ENCODE results near the gene THUMPD2.

The THUMPD2 gene

GRCh38 chr2:39780825-39781600 is 2.0 kb upstream of the THUMPD2 start:
- ChIA-PET CTCF (no interaction called here), POLR2A (no interaction called here)
- peak in 2 of 3 donors; percentile 70 to 75 for DNase-seq
- no peaks in the 10 kb centered on the region for H3K27me3 ChIP-seq (replicated peaks in 2 of 5; ENCODE audit: control insufficient read depth in 4 of 5, insufficient read depth in 5 of 5, low read length in 4 of 5)
- H3K4me3 ChIP-seq (ENCODE audit: control insufficient read depth in 1 of 7, extremely low read depth in 1 of 7, insufficient read depth in 4 of 7, low read depth in 2 of 7, low read length in 6 of 7) = peak overlapping the region in 5 of 7 experiments; percentile 33 to 75 (median 49)
- H3K4me1 ChIP-seq (ENCODE audit: control extremely low read depth in 1 of 4, control insufficient read depth in 4 of 4, insufficient read depth in 4 of 4, low read length in 3 of 4) = peaks cover 12 to 40% (median 26%) of the 10 kb centered on the region in 4 experiments
- 25% methylated on average over 11 of the region's 14 CpGs for WGBS (ENCODE audit: insufficient coverage)
- peaks cover 0 to 6% (median 2%) of the 10 kb centered on the region in 4 experiments for H3K36me3 ChIP-seq (ENCODE audit: control insufficient read depth in 4 of 4, insufficient read depth in 4 of 4, low read length in 3 of 4)
- H3K27ac ChIP-seq (ENCODE audit: insufficient read depth in 1 of 2, low read depth in 1 of 2, low read length in 2 of 2, poor library complexity in 1 of 2, severe bottlenecking in 2 of 2) = no peak overlapping the region
- H3K9me3 ChIP-seq (ENCODE audit: control extremely low read depth in 1 of 5, control insufficient read depth in 4 of 5, insufficient read depth in 2 of 5, low read depth in 1 of 5, low read length in 4 of 5) = no peaks in the 10 kb centered on the region

- no peak for DNase-seq
- no peak overlapping the region for H3K27ac ChIP-seq (ENCODE audit: insufficient read depth in 1 of 2, low read depth in 1 of 2, low read length in 2 of 2, poor library complexity in 1 of 2, severe bottlenecking in 2 of 2)
- no peaks in the 10 kb centered on the region for H3K27me3 ChIP-seq (replicated peaks in 2 of 5; ENCODE audit: control insufficient read depth in 4 of 5, insufficient read depth in 5 of 5, low read length in 4 of 5)
- peaks cover 12 to 42% (median 24%) of the 10 kb centered on the region in 4 experiments for H3K4me1 ChIP-seq (ENCODE audit: control extremely low read depth in 1 of 4, control insufficient read depth in 4 of 4, insufficient read depth in 4 of 4, low read length in 3 of 4)
- H3K9me3 ChIP-seq (ENCODE audit: control extremely low read depth in 1 of 5, control insufficient read depth in 4 of 5, insufficient read depth in 2 of 5, low read depth in 1 of 5, low read length in 4 of 5) = no peaks in the 10 kb centered on the region
- H3K4me3 ChIP-seq (ENCODE audit: control insufficient read depth in 1 of 7, extremely low read depth in 1 of 7, insufficient read depth in 4 of 7, low read depth in 2 of 7, low read length in 6 of 7) = peak overlapping the region in 3 of 7 experiments; percentile 79 to 93 (median 86)
- peaks cover 0 to 6% (median 2%) of the 10 kb centered on the region in 4 experiments for H3K36me3 ChIP-seq (ENCODE audit: control insufficient read depth in 4 of 4, insufficient read depth in 4 of 4, low read length in 3 of 4)
- 93% methylated on average over 6 of the region's 6 CpGs for WGBS (ENCODE audit: insufficient coverage)
- POLR2A ChIA-PET = no interaction called here
- CTCF ChIA-PET = interaction anchor here (1.4 kb wide), 1 partner anchor 77 kb away, joined by 4 read pairs; no protein-coding TSS in a partner anchor
Measured at GRCh38 chr2:39779927-39780326, 869 bp upstream of the THUMPD2 start.

- DNase-seq = peak in 1 of 3 donors; percentile 42
- 14% methylated on average over 6 of the region's 9 CpGs for WGBS (ENCODE audit: insufficient coverage)
- POLR2A ChIA-PET = no interaction called here
- no peaks in the 10 kb centered on the region for H3K27me3 ChIP-seq (replicated peaks in 2 of 5; ENCODE audit: control insufficient read depth in 4 of 5, insufficient read depth in 5 of 5, low read length in 4 of 5)
- peaks cover 0 to 6% (median 2%) of the 10 kb centered on the region in 4 experiments for H3K36me3 ChIP-seq (ENCODE audit: control insufficient read depth in 4 of 4, insufficient read depth in 4 of 4, low read length in 3 of 4)
- peak overlapping the region in 1 of 2 experiments; percentile 89 for H3K27ac ChIP-seq (ENCODE audit: insufficient read depth in 1 of 2, low read depth in 1 of 2, low read length in 2 of 2, poor library complexity in 1 of 2, severe bottlenecking in 2 of 2)
- H3K4me1 ChIP-seq (ENCODE audit: control extremely low read depth in 1 of 4, control insufficient read depth in 4 of 4, insufficient read depth in 4 of 4, low read length in 3 of 4) = peaks cover 12 to 44% (median 24%) of the 10 kb centered on the region in 4 experiments
- CTCF ChIA-PET = interaction anchor here (1.4 kb wide), 1 partner anchor 77 kb away, joined by 4 read pairs; no protein-coding TSS in a partner anchor
- H3K4me3 ChIP-seq (ENCODE audit: control insufficient read depth in 1 of 7, extremely low read depth in 1 of 7, insufficient read depth in 4 of 7, low read depth in 2 of 7, low read length in 6 of 7) = peak overlapping the region; percentile 79 to 93 (median 86)
- no peaks in the 10 kb centered on the region for H3K9me3 ChIP-seq (ENCODE audit: control extremely low read depth in 1 of 5, control insufficient read depth in 4 of 5, insufficient read depth in 2 of 5, low read depth in 1 of 5, low read length in 4 of 5)
Measured at GRCh38 chr2:39779341-39779851, 338 bp upstream of the THUMPD2 start.

GRCh38 chr2:39778233-39778632 is 825 bp downstream of the THUMPD2 start:
- ChIA-PET POLR2A (no interaction called here), CTCF (no interaction called here)
- no peaks in the 10 kb centered on the region for H3K27me3 ChIP-seq (replicated peaks in 2 of 5; ENCODE audit: control insufficient read depth in 4 of 5, insufficient read depth in 5 of 5, low read length in 4 of 5)

GRCh38 chr2:39772812-39773152 is 6.3 kb downstream of the THUMPD2 start:
- POLR2A ChIA-PET = no interaction called here
- peaks cover 3 to 25% (median 14%) of the 10 kb centered on the region in 4 experiments for H3K4me1 ChIP-seq (ENCODE audit: control extremely low read depth in 1 of 4, control insufficient read depth in 4 of 4, insufficient read depth in 4 of 4, low read length in 3 of 4)
- H3K27me3 ChIP-seq (replicated peaks in 2 of 5; ENCODE audit: control insufficient read depth in 4 of 5, insufficient read depth in 5 of 5, low read length in 4 of 5) = no peaks in the 10 kb centered on the region
- no peak overlapping the region for H3K27ac ChIP-seq (ENCODE audit: insufficient read depth in 1 of 2, low read depth in 1 of 2, low read length in 2 of 2, poor library complexity in 1 of 2, severe bottlenecking in 2 of 2)
- no peak overlapping the region for H3K4me3 ChIP-seq (ENCODE audit: control insufficient read depth in 1 of 7, extremely low read depth in 1 of 7, insufficient read depth in 4 of 7, low read depth in 2 of 7, low read length in 6 of 7)
- WGBS (ENCODE audit: insufficient coverage) = no CpG with 5 or more reads among the region's 1 CpG
- peaks cover 10 to 30% (median 17%) of the 10 kb centered on the region in 4 experiments for H3K36me3 ChIP-seq (ENCODE audit: control insufficient read depth in 4 of 4, insufficient read depth in 4 of 4, low read length in 3 of 4)
- CTCF ChIA-PET = interaction anchor here (1.1 kb wide), 1 partner anchor 30 kb away, joined by 3 read pairs; no protein-coding TSS in a partner anchor
- no peaks in the 10 kb centered on the region for H3K9me3 ChIP-seq (ENCODE audit: control extremely low read depth in 1 of 5, control insufficient read depth in 4 of 5, insufficient read depth in 2 of 5, low read depth in 1 of 5, low read length in 4 of 5)
- no peak for DNase-seq

More at GRCh38 chr2:39778233-39778632, 825 bp downstream of the THUMPD2 start:
- peak overlapping the region in 6 of 7 experiments; percentile 79 to 93 (median 86) for H3K4me3 ChIP-seq (ENCODE audit: control insufficient read depth in 1 of 7, extremely low read depth in 1 of 7, insufficient read depth in 4 of 7, low read depth in 2 of 7, low read length in 6 of 7)
- H3K4me1 ChIP-seq (ENCODE audit: control extremely low read depth in 1 of 4, control insufficient read depth in 4 of 4, insufficient read depth in 4 of 4, low read length in 3 of 4) = peaks cover 12 to 47% (median 24%) of the 10 kb centered on the region in 4 experiments
- WGBS (ENCODE audit: insufficient coverage) = no CpG with 5 or more reads among the region's 2 CpGs
- no peak for DNase-seq
- H3K9me3 ChIP-seq (ENCODE audit: control extremely low read depth in 1 of 5, control insufficient read depth in 4 of 5, insufficient read depth in 2 of 5, low read depth in 1 of 5, low read length in 4 of 5) = no peaks in the 10 kb centered on the region
- H3K36me3 ChIP-seq (ENCODE audit: control insufficient read depth in 4 of 4, insufficient read depth in 4 of 4, low read length in 3 of 4) = peaks cover 0 to 6% (median 2%) of the 10 kb centered on the region in 4 experiments
- peak overlapping the region; percentile 73 to 89 for H3K27ac ChIP-seq (ENCODE audit: insufficient read depth in 1 of 2, low read depth in 1 of 2, low read length in 2 of 2, poor library complexity in 1 of 2, severe bottlenecking in 2 of 2)

- POLR2A ChIA-PET = no interaction called here
- Histone ChIP-seq H3K4me1 (ENCODE audit: control extremely low read depth in 1 of 4, control insufficient read depth in 4 of 4, insufficient read depth in 4 of 4, low read length in 3 of 4) (peaks cover 0 to 20% (median 8%) of the 10 kb centered on the region in 4 experiments), H3K27ac (ENCODE audit: insufficient read depth in 1 of 2, low read depth in 1 of 2, low read length in 2 of 2, poor library complexity in 1 of 2, severe bottlenecking in 2 of 2) (no peak overlapping the region), H3K4me3 (ENCODE audit: control insufficient read depth in 1 of 7, extremely low read depth in 1 of 7, insufficient read depth in 4 of 7, low read depth in 2 of 7, low read length in 6 of 7) (no peak overlapping the region), H3K9me3 (ENCODE audit: control extremely low read depth in 1 of 5, control insufficient read depth in 4 of 5, insufficient read depth in 2 of 5, low read depth in 1 of 5, low read length in 4 of 5) (no peaks in the 10 kb centered on the region), H3K36me3 (ENCODE audit: control insufficient read depth in 4 of 4, insufficient read depth in 4 of 4, low read length in 3 of 4) (peaks cover 10 to 30% (median 17%) of the 10 kb centered on the region in 4 experiments), H3K27me3 (replicated peaks in 2 of 5; ENCODE audit: control insufficient read depth in 4 of 5, insufficient read depth in 5 of 5, low read length in 4 of 5) (no peaks in the 10 kb centered on the region)
- CTCF ChIA-PET = interaction anchor here (1.1 kb wide), 1 partner anchor 29 kb away, joined by 3 read pairs; no protein-coding TSS in a partner anchor
- DNase-seq = peak in 1 of 3 donors; percentile 36
- 89% methylated on average over 3 of the region's 3 CpGs for WGBS (ENCODE audit: insufficient coverage)
Measured at GRCh38 chr2:39772086-39772811, 6.8 kb downstream of the THUMPD2 start.

All from common myeloid progenitor, CD34-positive (primary cell).